SK-N-SH treated with all-trans-retinoic acid at 6 μM for 48 hours (cell line): Measurements from ENCODE around the gene PDE7B.

Experiments used
- ARNTL ChIP-seq: fragments of 450-650 bp; formaldehyde crosslinking; IDR thresholded peaks from 2 replicates; pipeline ENCODE4 v1.5.0; 2020; ENCODE audit warnings: low read depth, mild to moderate bottlenecking, moderate library complexity, borderline replicate concordance
- BACH2 ChIP-seq: fragments of 250-450 bp; sonication (Bioruptor Pico); IDR thresholded peaks from 2 replicates; pipeline ENCODE4 v1.9.0; 2021; ENCODE audit warnings: mild to moderate bottlenecking, borderline replicate concordance
- CSDC2 ChIP-seq: fragments of 250-450 bp; sonication (Bioruptor Pico); IDR thresholded peaks from 2 replicates; pipeline ENCODE4 v1.5.0; 2020; ENCODE audit warnings: mild to moderate bottlenecking, moderate library complexity
- CSRNP3 ChIP-seq: fragments of 250-450 bp; sonication (Bioruptor Pico); IDR thresholded peaks from 2 replicates; pipeline ENCODE4 v1.5.1; 2021; ENCODE audit warnings: mild to moderate bottlenecking, moderate library complexity
- ISL1 ChIP-seq: fragments of 250-450 bp; sonication (Bioruptor Pico); IDR thresholded peaks from 2 replicates; pipeline ENCODE4 v2.1.2; 2022; ENCODE audit warnings: mild to moderate bottlenecking, moderate library complexity
- PPARA ChIP-seq: fragments of 250-450 bp; sonication (Bioruptor Pico); IDR thresholded peaks from 2 replicates; pipeline ENCODE4 v1.5.0; 2020; ENCODE audit warnings: mild to moderate bottlenecking, borderline replicate concordance
- RARB ChIP-seq: fragments of 250-450 bp; sonication (Bioruptor Pico); IDR thresholded peaks from 2 replicates; pipeline ENCODE4 v1.8.0; 2021; ENCODE audit warnings: mild to moderate bottlenecking, moderate library complexity
- TOX ChIP-seq: fragments of 250-450 bp; sonication (Bioruptor Pico); IDR thresholded peaks from 2 replicates; pipeline ENCODE4 v1.8.0; 2021; ENCODE audit warnings: mild to moderate bottlenecking, moderate library complexity, borderline replicate concordance
- ZC3H10 ChIP-seq: fragments of 250-450 bp; sonication (Bioruptor Pico); IDR thresholded peaks from 2 replicates; pipeline ENCODE4 v1.5.1; 2021; ENCODE audit warnings: mild to moderate bottlenecking, moderate library complexity
- ZFP30 ChIP-seq: fragments of 450-650 bp; formaldehyde crosslinking; IDR thresholded peaks from 2 replicates; pipeline ENCODE4 v1.5.0; 2022; ENCODE audit warnings: mild to moderate bottlenecking, moderate library complexity
- ZNF565 ChIP-seq: fragments of 450-650 bp; formaldehyde crosslinking; conservative IDR thresholded peaks from 2 replicates; pipeline ENCODE4 v1.5.0; 2020; ENCODE audit warnings: low read depth, mild to moderate bottlenecking, moderate library complexity
- ZNF8 ChIP-seq: fragments of 450-650 bp; formaldehyde crosslinking; IDR thresholded peaks from 2 replicates; pipeline ENCODE4 v1.5.0; 2020; ENCODE audit warnings: mild to moderate bottlenecking, moderate library complexity
- TF ChIP-seq, protein P1 (sequence below): fragments of 250-450 bp; sonication (Bioruptor Pico); IDR thresholded peaks from 2 replicates; pipeline ENCODE4 v1.8.0; 2020; ENCODE audit warnings: mild to moderate bottlenecking, moderate library complexity, borderline replicate concordance
- TF ChIP-seq, protein P2 (sequence below): fragments of 250-450 bp; sonication (Bioruptor Pico); IDR thresholded peaks from 2 replicates; pipeline ENCODE4 v1.5.0; 2020; ENCODE audit warnings: mild to moderate bottlenecking, moderate library complexity

DNA sequence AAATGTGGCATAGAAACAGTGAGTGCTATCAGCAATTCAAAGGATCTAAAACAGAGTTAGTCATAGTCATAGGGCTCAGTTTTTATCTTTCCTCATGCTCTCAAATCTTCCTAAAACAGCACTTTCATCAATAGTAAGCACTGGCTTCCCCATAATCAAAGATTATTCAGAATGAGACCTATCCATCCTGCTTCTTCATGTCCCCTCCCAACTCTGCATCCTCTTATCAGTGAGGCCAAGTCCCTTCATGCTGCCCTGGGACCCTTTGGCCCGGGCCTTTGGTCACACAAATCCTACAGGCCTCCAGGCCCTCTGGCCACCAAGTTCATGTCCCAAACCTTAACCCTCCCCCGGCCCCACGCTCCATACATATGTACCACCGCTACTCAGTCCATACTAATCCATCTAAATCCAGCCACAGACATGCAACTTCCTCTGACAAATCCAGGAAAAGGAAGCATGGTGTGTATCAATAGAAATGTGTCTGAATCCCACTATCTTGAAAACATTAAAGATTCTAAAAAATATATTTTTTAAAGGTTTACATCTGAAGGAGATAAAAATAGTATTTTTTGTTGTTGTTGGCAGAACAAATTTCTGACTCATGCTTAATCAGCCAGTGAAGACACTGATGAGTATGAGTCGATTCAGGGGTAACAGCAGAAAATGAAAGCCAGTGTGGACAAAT lies 143.5 kb downstream of the PDE7B start:
- no peak for TF ChIP-seq TOX (CRISPR knock-in tag)
- no peak for TF ChIP-seq CSRNP3 (CRISPR knock-in tag)
- TF ChIP-seq ZNF565 (CRISPR knock-in tag), result no peak
- TF ChIP-seq CSDC2 (CRISPR knock-in tag), result no peak
- no peak for TF ChIP-seq ZNF8 (CRISPR knock-in tag)
- no peak for TF ChIP-seq ARNTL (CRISPR knock-in tag)
- TF ChIP-seq, protein P1, sequence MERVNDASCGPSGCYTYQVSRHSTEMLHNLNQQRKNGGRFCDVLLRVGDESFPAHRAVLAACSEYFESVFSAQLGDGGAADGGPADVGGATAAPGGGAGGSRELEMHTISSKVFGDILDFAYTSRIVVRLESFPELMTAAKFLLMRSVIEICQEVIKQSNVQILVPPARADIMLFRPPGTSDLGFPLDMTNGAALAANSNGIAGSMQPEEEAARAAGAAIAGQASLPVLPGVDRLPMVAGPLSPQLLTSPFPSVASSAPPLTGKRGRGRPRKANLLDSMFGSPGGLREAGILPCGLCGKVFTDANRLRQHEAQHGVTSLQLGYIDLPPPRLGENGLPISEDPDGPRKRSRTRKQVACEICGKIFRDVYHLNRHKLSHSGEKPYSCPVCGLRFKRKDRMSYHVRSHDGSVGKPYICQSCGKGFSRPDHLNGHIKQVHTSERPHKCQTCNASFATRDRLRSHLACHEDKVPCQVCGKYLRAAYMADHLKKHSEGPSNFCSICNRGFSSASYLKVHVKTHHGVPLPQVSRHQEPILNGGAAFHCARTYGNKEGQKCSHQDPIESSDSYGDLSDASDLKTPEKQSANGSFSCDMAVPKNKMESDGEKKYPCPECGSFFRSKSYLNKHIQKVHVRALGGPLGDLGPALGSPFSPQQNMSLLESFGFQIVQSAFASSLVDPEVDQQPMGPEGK (CRISPR knock-in tag), result no peak
- TF ChIP-seq ZC3H10, result no peak
- TF ChIP-seq RARB (CRISPR knock-in tag), result no peak
- no peak for TF ChIP-seq BACH2 (CRISPR knock-in tag)
- TF ChIP-seq PPARA, result no peak
- TF ChIP-seq ISL1 (CRISPR knock-in tag), result no peak
- no peak for TF ChIP-seq ZFP30 (CRISPR knock-in tag)
- TF ChIP-seq, protein P2, sequence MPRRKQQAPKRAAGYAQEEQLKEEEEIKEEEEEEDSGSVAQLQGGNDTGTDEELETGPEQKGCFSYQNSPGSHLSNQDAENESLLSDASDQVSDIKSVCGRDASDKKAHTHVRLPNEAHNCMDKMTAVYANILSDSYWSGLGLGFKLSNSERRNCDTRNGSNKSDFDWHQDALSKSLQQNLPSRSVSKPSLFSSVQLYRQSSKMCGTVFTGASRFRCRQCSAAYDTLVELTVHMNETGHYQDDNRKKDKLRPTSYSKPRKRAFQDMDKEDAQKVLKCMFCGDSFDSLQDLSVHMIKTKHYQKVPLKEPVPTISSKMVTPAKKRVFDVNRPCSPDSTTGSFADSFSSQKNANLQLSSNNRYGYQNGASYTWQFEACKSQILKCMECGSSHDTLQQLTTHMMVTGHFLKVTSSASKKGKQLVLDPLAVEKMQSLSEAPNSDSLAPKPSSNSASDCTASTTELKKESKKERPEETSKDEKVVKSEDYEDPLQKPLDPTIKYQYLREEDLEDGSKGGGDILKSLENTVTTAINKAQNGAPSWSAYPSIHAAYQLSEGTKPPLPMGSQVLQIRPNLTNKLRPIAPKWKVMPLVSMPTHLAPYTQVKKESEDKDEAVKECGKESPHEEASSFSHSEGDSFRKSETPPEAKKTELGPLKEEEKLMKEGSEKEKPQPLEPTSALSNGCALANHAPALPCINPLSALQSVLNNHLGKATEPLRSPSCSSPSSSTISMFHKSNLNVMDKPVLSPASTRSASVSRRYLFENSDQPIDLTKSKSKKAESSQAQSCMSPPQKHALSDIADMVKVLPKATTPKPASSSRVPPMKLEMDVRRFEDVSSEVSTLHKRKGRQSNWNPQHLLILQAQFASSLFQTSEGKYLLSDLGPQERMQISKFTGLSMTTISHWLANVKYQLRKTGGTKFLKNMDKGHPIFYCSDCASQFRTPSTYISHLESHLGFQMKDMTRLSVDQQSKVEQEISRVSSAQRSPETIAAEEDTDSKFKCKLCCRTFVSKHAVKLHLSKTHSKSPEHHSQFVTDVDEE (CRISPR knock-in tag), result no peak
